Skeletal muscle cell (primary cell): Measurements from ENCODE around the gene SPAG16.
A peak's percentile ranks its signal among the peaks of the same experiment; 100 is the strongest.
"Not testable (repeated sequence)": the region's sequence is repeated elsewhere in the genome, so short reads cannot be mapped to it uniquely, and the experiment has no call there.

Source experiments
- DNase-seq: peaks from one replicate; pipeline ENCODE4 v3.0.0-alpha.2; 2010; ENCODE audit warnings: low read depth
- H3K4me3 ChIP-seq: 2 replicates; pipeline ENCODE4 v1.5.1; 2011; ENCODE audit warnings: low read depth, mild to moderate bottlenecking, control low read depth, low read length, moderate library complexity

The SPAG16 gene

DNA sequence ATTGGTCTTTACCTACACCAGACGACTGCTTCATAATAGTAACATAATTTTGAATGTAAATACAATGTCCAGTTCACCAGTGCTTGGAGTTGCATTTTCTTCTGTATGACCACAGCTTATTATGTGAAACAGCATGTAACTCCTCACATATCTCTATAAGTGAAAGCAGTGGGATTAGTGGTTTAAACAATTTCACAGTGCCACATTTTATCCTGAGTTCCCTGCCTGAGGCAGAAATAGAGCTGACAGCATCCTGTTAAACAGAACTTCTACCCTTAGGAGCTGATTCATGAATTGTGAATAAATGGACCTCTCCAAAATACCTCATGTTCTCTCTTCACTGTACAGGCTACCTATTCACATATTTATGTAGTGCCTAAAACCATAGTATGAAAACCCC lies 584.3 kb downstream of the SPAG16 start:
- H3K4me3 ChIP-seq = no peak overlapping the region
- no peak for DNase-seq

DNA sequence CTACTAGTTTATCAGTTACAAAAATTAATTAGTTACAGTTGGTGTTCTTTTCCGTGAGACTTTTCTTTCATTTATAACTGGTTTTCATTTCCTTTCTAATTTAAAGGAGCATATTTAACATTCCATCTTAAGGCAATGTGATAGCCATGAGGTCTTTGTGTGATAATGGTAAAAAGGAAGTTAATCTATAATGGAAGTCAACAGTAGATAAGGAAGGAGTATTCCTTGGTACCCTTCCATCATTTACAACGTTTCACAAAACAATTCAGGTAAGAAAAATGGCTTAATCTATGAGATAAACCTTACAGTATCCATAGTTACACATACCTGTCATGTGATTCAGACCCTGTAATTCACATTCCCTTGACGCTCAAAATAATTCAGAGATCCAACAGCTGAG lies 601.2 kb downstream of the SPAG16 start:
- no peak for DNase-seq
- no peak overlapping the region for H3K4me3 ChIP-seq

GRCh38 chr2:213914510-213914909 lies 630.2 kb downstream of the SPAG16 start:
- H3K4me3 ChIP-seq = no peak overlapping the region
- no peak for DNase-seq

DNA sequence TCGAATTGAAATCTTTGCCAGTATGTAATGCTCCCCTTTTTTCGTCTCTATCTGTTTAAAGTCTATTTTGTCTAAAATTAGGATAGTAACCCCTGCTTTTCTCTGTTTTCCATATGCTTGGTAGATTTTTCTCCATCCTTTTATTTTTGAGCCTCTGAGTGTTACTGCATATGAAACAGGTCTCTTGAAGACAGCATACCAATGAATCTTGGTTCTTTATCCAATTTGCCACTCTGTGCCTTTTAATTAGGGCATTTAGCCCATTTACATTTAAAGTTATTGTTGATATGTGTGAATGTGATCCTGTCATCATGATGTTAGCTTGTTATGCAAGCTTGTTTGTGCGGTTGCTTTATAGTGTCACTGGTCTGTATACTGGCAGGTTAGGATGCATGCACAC lies 635.8 kb downstream of the SPAG16 start:
- no peak for DNase-seq

DNA sequence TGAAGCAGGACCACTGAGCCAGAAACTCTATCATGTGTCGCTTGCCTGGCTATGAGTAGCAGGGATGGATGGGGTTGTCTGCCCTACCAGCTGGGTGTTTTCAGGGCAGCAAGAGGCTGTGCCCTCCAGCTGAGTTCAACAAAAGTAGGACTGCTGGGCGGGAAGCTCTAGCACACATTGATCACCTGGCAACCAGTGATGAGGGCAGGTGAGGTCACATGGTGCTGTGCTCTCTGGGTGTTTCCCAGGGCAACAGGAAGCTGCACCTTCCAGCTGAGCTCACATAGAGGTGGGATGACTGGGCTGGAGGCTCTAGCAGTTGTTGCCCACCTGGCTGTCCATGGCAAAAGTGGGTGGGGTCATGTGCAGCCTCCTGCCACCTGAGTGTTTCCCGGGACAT lies 639.3 kb downstream of the SPAG16 start:
- no peak for DNase-seq

More for the DNA sequence above, 635.8 kb downstream of the SPAG16 start:
- H3K4me3 ChIP-seq = no peak overlapping the region

GRCh38 chr2:213934560-213934959 lies 650.3 kb downstream of the SPAG16 start:
- no peak for DNase-seq
- no peak overlapping the region for H3K4me3 ChIP-seq

More for the DNA sequence above, 639.3 kb downstream of the SPAG16 start:
- no peak overlapping the region for H3K4me3 ChIP-seq

DNA sequence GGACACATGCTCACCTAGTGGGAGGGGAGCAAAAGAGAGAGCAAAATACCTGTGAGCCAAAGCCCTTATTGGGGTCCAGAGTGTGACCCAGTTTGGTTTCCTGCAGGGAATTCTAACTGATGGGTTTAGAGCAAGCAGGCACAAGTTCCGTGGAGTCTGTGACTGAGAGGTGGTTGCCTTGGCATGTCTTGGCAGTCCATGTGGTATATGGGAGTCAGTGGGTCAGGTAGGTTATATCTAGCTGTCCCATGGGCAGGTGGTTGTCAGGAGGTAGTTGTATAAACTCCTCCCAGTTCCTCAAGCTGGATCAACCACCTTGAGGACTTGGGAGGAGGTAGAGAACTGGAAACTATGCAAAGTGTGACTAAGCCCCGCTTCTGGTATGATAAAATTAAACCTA lies 673.8 kb downstream of the SPAG16 start:
- H3K4me3 ChIP-seq = no peak overlapping the region
- no peak for DNase-seq

DNA sequence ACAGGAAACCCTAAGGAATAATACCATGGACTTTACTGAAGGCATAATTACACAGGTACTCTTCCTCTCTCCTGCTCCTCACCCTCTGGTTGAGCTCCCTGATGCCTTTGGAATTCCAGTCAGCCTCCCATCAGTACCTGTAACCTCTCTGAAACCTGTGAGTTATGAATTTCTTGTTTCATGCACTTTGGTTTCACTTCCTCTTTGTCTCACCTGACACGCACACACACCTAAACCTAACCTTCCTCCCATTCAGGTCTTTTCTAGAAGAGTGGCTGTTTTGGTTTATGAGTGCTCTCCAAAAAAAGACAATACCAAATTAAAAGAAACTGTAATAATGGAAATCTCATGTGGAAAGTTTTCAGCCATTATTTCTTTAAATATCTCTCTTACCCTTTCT lies 675.3 kb downstream of the SPAG16 start:
- H3K4me3 ChIP-seq = no peak overlapping the region
- no peak for DNase-seq

DNA sequence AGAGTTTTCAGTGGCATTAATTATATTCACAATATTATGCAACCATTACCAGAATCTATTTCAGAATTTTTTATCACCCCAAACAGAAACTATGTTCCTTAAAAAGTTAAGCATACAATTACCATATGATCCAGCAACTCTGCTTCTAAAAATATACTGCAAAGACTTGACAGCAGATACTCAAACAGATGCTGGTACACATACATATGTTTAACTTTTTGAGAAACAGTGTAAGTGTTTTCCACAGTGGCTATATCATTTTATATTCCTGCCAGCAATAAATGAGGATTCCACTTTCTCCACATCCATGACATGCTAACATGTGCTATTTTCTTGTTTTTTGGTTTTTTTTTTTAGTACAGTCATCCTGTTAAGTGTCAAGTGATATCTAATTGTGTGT lies 687.3 kb downstream of the SPAG16 start:
- DNase-seq = no peak

GRCh38 chr2:213980883-213981282 lies 696.6 kb downstream of the SPAG16 start:
- DNase-seq = no peak

More for the DNA sequence above, 687.3 kb downstream of the SPAG16 start:
- no peak overlapping the region for H3K4me3 ChIP-seq

GRCh38 chr2:213989207-213989606 lies 704.9 kb downstream of the SPAG16 start:
- H3K4me3 ChIP-seq = no peak overlapping the region
- no peak for DNase-seq

More at GRCh38 chr2:213980883-213981282, 696.6 kb downstream of the SPAG16 start:
- H3K4me3 ChIP-seq = no peak overlapping the region

GRCh38 chr2:213991453-213992108 lies 707.3 kb downstream of the SPAG16 start:
- no peak overlapping the region for H3K4me3 ChIP-seq
- no peak for DNase-seq

DNA sequence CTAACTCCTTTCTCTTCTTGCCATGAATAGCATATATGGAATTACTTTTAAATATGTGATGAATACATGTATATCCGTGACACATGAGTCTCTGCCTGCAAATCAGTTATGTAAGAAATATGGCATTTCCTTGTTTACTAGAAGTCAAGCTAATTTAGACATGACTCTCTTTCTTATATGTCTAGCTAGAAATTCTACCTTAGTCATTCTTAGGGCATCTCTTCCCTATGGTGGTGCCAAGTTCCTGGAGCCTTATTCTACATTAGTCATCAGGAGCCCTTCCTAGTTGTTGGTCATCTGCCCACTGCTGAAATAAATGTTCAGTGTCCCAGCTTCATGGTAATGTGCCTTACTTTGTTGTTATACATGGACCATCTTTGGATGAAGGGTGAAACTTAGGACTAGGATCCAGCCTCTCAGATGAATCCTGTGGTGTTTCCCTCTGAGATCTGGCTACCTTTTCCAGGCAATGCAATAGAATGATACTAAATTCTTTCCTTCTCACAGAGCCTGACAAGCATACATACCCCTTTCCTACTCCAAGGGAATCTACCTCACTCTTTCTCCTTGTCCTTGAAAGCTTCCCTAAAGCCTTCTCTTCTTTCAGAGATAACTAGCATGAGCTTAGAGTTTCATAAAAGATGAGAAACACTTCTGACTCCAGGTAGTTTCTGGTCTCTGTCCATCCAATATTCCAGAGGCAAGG lies 711.3 kb downstream of the SPAG16 start:
- H3K4me3 ChIP-seq = no peak overlapping the region
- DNase-seq = peak; percentile 76

DNA sequence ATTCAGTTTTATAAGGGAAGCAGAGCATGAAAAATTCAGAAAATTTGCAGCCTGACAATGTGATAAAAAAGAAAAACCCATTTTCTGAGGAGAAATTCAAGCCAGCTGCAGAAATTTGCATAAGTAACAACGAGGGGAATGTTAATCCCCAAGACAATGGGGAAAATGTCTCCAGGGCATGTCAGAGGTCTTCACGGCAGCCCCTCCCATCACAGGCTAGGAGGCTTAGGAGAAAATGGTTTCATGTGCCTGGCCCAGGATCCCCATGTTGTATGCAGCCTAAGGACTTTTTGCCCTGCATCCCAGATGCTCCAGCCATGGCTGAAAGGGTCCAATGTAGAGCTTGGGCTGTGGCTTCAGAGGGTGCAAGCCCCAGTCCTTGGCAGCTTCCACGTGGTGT lies 714.7 kb downstream of the SPAG16 start:
- DNase-seq, H3K4me3 ChIP-seq: not testable (repeated sequence)

- no peak overlapping the region for H3K4me3 ChIP-seq
- no peak for DNase-seq
Measured at GRCh38 chr2:214004463-214004862, 720.2 kb downstream of the SPAG16 start.

DNA sequence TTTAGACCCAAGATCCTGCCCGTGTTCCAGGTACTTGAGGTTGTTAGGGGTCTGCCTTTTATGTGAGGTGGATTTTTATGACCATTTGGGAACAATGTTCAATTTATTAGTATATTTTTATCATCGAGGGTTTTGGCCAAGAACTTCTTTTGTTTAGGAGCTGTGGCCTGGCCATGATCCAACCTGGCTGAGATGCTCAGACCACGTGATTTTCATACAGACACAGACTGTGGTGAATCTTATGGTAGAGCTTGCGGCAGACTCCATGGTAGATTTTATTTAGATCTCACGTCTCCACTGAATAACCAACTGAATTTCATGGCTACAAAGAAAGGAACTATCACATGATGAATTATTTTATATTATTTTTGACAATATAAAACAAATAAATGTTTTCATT lies 721.1 kb downstream of the SPAG16 start:
- DNase-seq = no peak
- H3K4me3 ChIP-seq = no peak overlapping the region

- DNase-seq = no peak
- H3K4me3 ChIP-seq = no peak overlapping the region
Measured at GRCh38 chr2:214006601-214007000, 722.3 kb downstream of the SPAG16 start.

DNA sequence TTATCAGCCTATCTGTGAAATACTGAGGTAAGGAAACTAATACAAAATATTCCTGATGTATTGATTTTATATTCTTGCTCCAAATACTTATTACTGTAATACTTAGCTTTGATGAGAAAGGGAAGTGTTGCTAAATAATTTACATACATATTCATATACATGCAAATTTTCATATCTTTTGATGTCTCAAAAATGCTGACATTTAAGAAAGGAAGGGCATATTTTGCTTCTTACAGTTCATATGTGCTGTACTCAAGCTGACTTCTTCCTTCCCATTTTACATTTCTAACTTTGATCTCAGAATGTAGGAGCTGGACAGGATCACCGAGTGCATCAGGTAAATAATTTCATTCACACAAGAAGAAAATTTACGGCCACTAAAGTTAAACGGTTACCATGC lies 727.4 kb downstream of the SPAG16 start:
- H3K4me3 ChIP-seq = no peak overlapping the region
- DNase-seq = no peak

GRCh38 chr2:214014551-214015220 lies 730.4 kb downstream of the SPAG16 start:
- DNase-seq = no peak
- H3K4me3 ChIP-seq = no peak overlapping the region

- DNase-seq = peak; percentile 89
- H3K4me3 ChIP-seq = no peak overlapping the region
Measured at GRCh38 chr2:214019229-214019972, 735.1 kb downstream of the SPAG16 start.
